IMR-90 (cell line): ENCODE results near the gene EIF2S2. TPM values are rescaled to one million over a fixed set of nuclear protein-coding genes. Genes with fewer than 3 reads are reported as not detected.

Experiments
- ATAC-seq: fragments of 200-7000 bp; cut with Tn5 transposase; 2 replicates; pipeline ENCODE4 v1.9.1; 2020; ENCODE audit warnings: low read depth, mild to moderate bottlenecking, moderate library complexity
- BruUV-seq: library from RNA; stranded (reverse); fragments of 400-500 nt; replicated peaks from 2 replicates; lab custom pipeline; 2021; lab: Mats Ljungman, UMichigan
- CTCF ChIA-PET: fragments of 300-600 bp; formaldehyde crosslinking; extraction: SDS; loops from one replicate; lab custom pipeline; 2021; ENCODE audit warnings: antibody characterized with exemption; lab: Yijun Ruan, JAX
- POLR2A ChIA-PET: fragments of 300-600 bp; sonication (Branson Sonifier 250); formaldehyde crosslinking; loops from one replicate; lab custom pipeline; 2022; ENCODE audit warnings: antibody characterized with exemption; ENCODE audit not compliant: unreplicated experiment; lab: Charles Lee
- DNase-seq: peaks from one replicate; pipeline ENCODE4 v3.0.0; 2013
- H2AFZ ChIP-seq: replicated peaks from 2 replicates; pipeline ENCODE3; 2013; ENCODE audit warnings: low read length, mild to moderate bottlenecking; ENCODE audit not compliant: poor library complexity
- H2AK5ac ChIP-seq: 2 replicates; pipeline ENCODE4 v1.6.1; 2013; ENCODE audit warnings: low read depth, low read length, inconsistent platforms
- H2AK9ac ChIP-seq: replicated peaks from 2 replicates; pipeline ENCODE3; 2013; ENCODE audit warnings: mild to moderate bottlenecking, low read depth, low read length, moderate library complexity; ENCODE audit not compliant: poor library complexity
- H2BK120ac ChIP-seq: 2 replicates; pipeline ENCODE4 v1.6.1; 2013; ENCODE audit warnings: low read depth, low read length, inconsistent platforms
- H2BK15ac ChIP-seq: 3 replicates; pipeline ENCODE4 v1.6.1; 2013; ENCODE audit warnings: low read depth, low read length, inconsistent platforms
- H2BK20ac ChIP-seq: 2 replicates; pipeline ENCODE4 v1.6.1; 2013; ENCODE audit warnings: low read depth, mild to moderate bottlenecking, inconsistent platforms, low read length, moderate library complexity
- H2BK5ac ChIP-seq: 2 replicates; pipeline ENCODE4 v1.6.1; 2013; ENCODE audit warnings: mild to moderate bottlenecking, low read depth, low read length, inconsistent platforms; ENCODE audit not compliant: poor library complexity, severe bottlenecking
- H3K14ac ChIP-seq: replicated peaks from 2 replicates; pipeline ENCODE4 v1.6.1; 2013; ENCODE audit warnings: low read depth, low read length, inconsistent platforms
- H3K18ac ChIP-seq: 2 replicates; pipeline ENCODE4 v1.6.1; 2013; ENCODE audit warnings: low read depth, low read length, control low read depth
- H3K23ac ChIP-seq: 2 replicates; pipeline ENCODE4 v1.6.1; 2013; ENCODE audit warnings: low read depth, low read length, inconsistent platforms
- H3K27ac ChIP-seq: 2 replicates; pipeline ENCODE4 v1.5.1; 2013; ENCODE audit warnings: mild to moderate bottlenecking, control low read depth, low read length; ENCODE audit not compliant: insufficient read depth
- H3K27me3 ChIP-seq: 2 replicates; pipeline ENCODE4 v1.6.1; 2013; ENCODE audit warnings: low read length; ENCODE audit not compliant: control insufficient read depth, insufficient read depth
- H3K36me3 ChIP-seq: 2 replicates; pipeline ENCODE4 v1.6.1; 2013; ENCODE audit warnings: low read length, mixed read lengths; ENCODE audit not compliant: control insufficient read depth, insufficient read depth
- H3K4ac ChIP-seq: 2 replicates; pipeline ENCODE4 v1.6.1; 2013; ENCODE audit warnings: low read depth, low read length, inconsistent platforms
- H3K4me1 ChIP-seq: 2 replicates; pipeline ENCODE4 v1.6.1; 2013; ENCODE audit warnings: low read length, mixed read lengths; ENCODE audit not compliant: control insufficient read depth, insufficient read depth
- H3K4me2 ChIP-seq: 2 replicates; pipeline ENCODE4 v1.6.1; 2013; ENCODE audit warnings: low read depth, mild to moderate bottlenecking, control low read depth, low read length, moderate library complexity
- H3K4me3 ChIP-seq: 2 replicates; pipeline ENCODE4 v1.5.1; 2013; ENCODE audit warnings: low read depth, mild to moderate bottlenecking, control low read depth, low read length, moderate library complexity; ENCODE audit not compliant: insufficient read depth
- H3K56ac ChIP-seq: 2 replicates; pipeline ENCODE4 v1.6.1; 2013; ENCODE audit warnings: low read length, inconsistent platforms; ENCODE audit not compliant: insufficient read depth; ENCODE audit errors: extremely low read depth
- H3K79me1 ChIP-seq, 2 experiments: 2 replicates each; pipeline ENCODE4 v1.6.1; 2013; ENCODE audit warnings: low read length in 2 of 2, inconsistent platforms in 1 of 2, low read depth in 1 of 2
- H3K9ac ChIP-seq: 2 replicates; pipeline ENCODE4 v1.6.1; 2013; ENCODE audit warnings: low read depth, low read length, control low read depth
- H3K9me1 ChIP-seq: 2 replicates; pipeline ENCODE4 v1.6.1; 2013; ENCODE audit warnings: low read length, inconsistent platforms; ENCODE audit not compliant: insufficient read depth
- H3K9me3 ChIP-seq: 2 replicates; pipeline ENCODE4 v1.6.1; 2013; ENCODE audit warnings: low read length; ENCODE audit not compliant: control insufficient read depth, insufficient read depth
- H4K20me1 ChIP-seq: 2 replicates; pipeline ENCODE4 v1.6.1; 2013; ENCODE audit warnings: low read length, inconsistent platforms; ENCODE audit not compliant: insufficient read depth
- H4K5ac ChIP-seq: 2 replicates; pipeline ENCODE4 v1.6.1; 2013; ENCODE audit warnings: mild to moderate bottlenecking, low read depth, low read length, control low read depth
- H4K8ac ChIP-seq, 2 experiments: 2 replicates each; pipeline ENCODE4 v1.6.1; 2013; ENCODE audit warnings: low read depth in 2 of 2, low read length in 2 of 2, control low read depth in 1 of 2, inconsistent platforms in 1 of 2
- H4K91ac ChIP-seq: 2 replicates; pipeline ENCODE4 v1.6.1; 2013; ENCODE audit warnings: low read depth, low read length, inconsistent platforms; ENCODE audit not compliant: insufficient read depth
- BHLHE40 ChIP-seq: fragments of 150-350 bp; IDR thresholded peaks from 2 replicates; pipeline ENCODE4 v1.6.1; 2016; ENCODE audit warnings: mild to moderate bottlenecking, low read depth, low read length
- CEBPB ChIP-seq: IDR thresholded peaks from 2 replicates; pipeline ENCODE4 v1.6.1; 2012; ENCODE audit warnings: low read depth, low read length, improper control_type of control experiment
- CHD1 ChIP-seq: IDR thresholded peaks from 2 replicates; pipeline ENCODE4 v1.6.1; 2012; ENCODE audit warnings: low read depth, low read length, improper control_type of control experiment
- MAZ ChIP-seq: IDR thresholded peaks from 2 replicates; pipeline ENCODE4 v1.6.1; 2012; ENCODE audit warnings: low read depth, mild to moderate bottlenecking, low read length, improper control_type of control experiment, moderate library complexity, borderline replicate concordance
- MXI1 ChIP-seq: IDR thresholded peaks from 2 replicates; pipeline ENCODE4 v1.6.1; 2012; ENCODE audit warnings: low read depth, mild to moderate bottlenecking, low read length, moderate library complexity, borderline replicate concordance
- NFE2L2 ChIP-seq: fragments of 150-350 bp; IDR thresholded peaks from 2 replicates; pipeline ENCODE4 v1.6.1; 2016; ENCODE audit warnings: low read depth, mild to moderate bottlenecking, low read length
- RCOR1 ChIP-seq: IDR thresholded peaks from 2 replicates; pipeline ENCODE4 v1.6.1; 2012; ENCODE audit warnings: mild to moderate bottlenecking, low read length, improper control_type of control experiment; ENCODE audit not compliant: insufficient replicate concordance
- WGBS, 2 experiments: methylation state at CpG; one replicate each; pipeline versions ENCODE4 v1.1.5 to v1.1.7; 2013; ENCODE audit warnings: missing lambda C conversion rate in 2 of 2; ENCODE audit not compliant: insufficient read length in 1 of 2; ENCODE audit errors: extremely low coverage in 2 of 2; 5-methylcytosine and 5-hydroxymethylcytosine counted together
- dilution Hi-C: fragments of 300-500 bp; cut with HindIII; formaldehyde crosslinking; loops from one replicate; pipeline ENCODE4 v1.14.3; 2018; ENCODE audit warnings: low sequenced_read_pairs; ENCODE audit not compliant: unreplicated experiment
- in situ Hi-C: fragments of 300-500 bp; cut with MboI; formaldehyde crosslinking; loops from 3 replicates; pipeline ENCODE4 v1.14.3; 2019; ENCODE audit warnings: low sequenced_read_pairs, inconsistent platforms, mixed read lengths
- intact Hi-C: fragments of 100-400 bp; cut with micrococcal nuclease; formaldehyde crosslinking; loops from 2 replicates; pipeline ENCODE4 v1.10.0; 2022
- polyA plus RNA-seq, 3 experiments: library from polyadenylated mRNA; depleted of rRNA; stranded (reverse); fragments of >200 nt; gene quantifications; 2 replicates each; pipeline ENCODE4 v1.2.3, GENCODE V29; 2012; ENCODE audit warnings: low replicate concordance in 1 of 3
- total RNA-seq: library from RNA; depleted of rRNA; stranded (reverse); fragments of >200 nt; gene quantifications from 2 replicates; pipeline ENCODE4 v1.2.3, GENCODE V29; 2012
- TF ChIP-seq, protein P1 (sequence below): fragments of 150-350 bp; IDR thresholded peaks from 2 replicates; pipeline ENCODE4 v1.6.1; 2017; ENCODE audit warnings: mild to moderate bottlenecking, antibody characterized with exemption, low read length, low read depth

The EIF2S2 gene
- total and polyA plus RNA-seq, 2 of the 4 experiments (the other 2 are of a cell fraction), result 61.7 to 66.9 TPM

DNA sequence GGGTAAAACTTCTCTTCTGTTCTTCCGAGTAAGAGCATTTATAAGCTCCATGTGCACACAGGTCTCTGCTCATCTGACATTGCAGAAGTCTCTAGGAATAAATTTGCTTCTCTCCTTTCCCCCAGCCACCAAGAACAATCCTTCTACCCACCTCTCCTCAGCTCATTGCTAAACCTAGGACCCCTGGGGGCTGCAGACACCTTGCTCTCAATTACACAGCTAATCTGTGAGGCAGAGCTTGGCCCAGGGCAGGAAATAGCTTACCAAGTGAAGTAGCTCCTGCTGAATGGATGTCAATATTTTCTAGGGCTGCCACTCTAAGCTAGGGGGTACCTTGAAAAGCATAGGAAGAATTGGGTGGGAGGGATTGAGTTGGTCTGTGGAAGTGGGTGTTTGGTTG lies 44.0 kb downstream of the EIF2S2 start:
- Histone ChIP-seq H3K9me1 (peaks cover 25% of the 10 kb centered on the region), H4K20me1 (peaks cover 76% of the 10 kb centered on the region), H2BK20ac (no peak overlapping the region), H3K27ac (no peak overlapping the region), H2BK5ac (no peak overlapping the region), H2BK15ac (no peak overlapping the region), H3K27me3 (no peaks in the 10 kb centered on the region), H4K5ac (no peak overlapping the region; the same call in 1 of the 2 replicates), H3K4me1 (peaks cover 16% of the 10 kb centered on the region), H3K9ac (no peak overlapping the region), H2BK120ac (no peak overlapping the region), H3K56ac (no peak overlapping the region), H3K4me3 (no peak overlapping the region), H2AK5ac (no peak overlapping the region), H2AK9ac (no peak overlapping the region), H3K18ac (no peak overlapping the region), H4K8ac (no peak overlapping the region), H3K36me3 (peaks cover 13% of the 10 kb centered on the region), H3K9me3 (no peaks in the 10 kb centered on the region), H3K4ac (no peak overlapping the region), H2AFZ (no peak overlapping the region), H3K23ac (no peak overlapping the region), H3K79me1 (peaks cover 46 to 90% of the 10 kb centered on the region in 2 experiments), H3K4me2 (no peak overlapping the region), H3K14ac (no peak overlapping the region), H4K91ac (no peak overlapping the region)
- in situ Hi-C loops (loop anchor here (5.0 kb wide), 1 partner anchor 211 kb away; no protein-coding TSS in a partner anchor), intact Hi-C loops (loop anchor here (2.0 kb wide), 1 partner anchor 275 kb away; no protein-coding TSS in a partner anchor), dilution Hi-C loops (no loop called here)
- TF ChIP-seq MXI1 (no peak), BHLHE40 (no peak), MAZ (no peak), RCOR1 (no peak), CEBPB (no peak), NFE2L2 (no peak), CHD1 (no peak)
- TF ChIP-seq, protein P1, sequence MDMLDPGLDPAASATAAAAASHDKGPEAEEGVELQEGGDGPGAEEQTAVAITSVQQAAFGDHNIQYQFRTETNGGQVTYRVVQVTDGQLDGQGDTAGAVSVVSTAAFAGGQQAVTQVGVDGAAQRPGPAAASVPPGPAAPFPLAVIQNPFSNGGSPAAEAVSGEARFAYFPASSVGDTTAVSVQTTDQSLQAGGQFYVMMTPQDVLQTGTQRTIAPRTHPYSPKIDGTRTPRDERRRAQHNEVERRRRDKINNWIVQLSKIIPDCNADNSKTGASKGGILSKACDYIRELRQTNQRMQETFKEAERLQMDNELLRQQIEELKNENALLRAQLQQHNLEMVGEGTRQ, result no peak
- ATAC-seq (no peak), DNase-seq (no peak)
- ChIA-PET CTCF (interaction anchor here (0.6 to 1.5 kb wide), 3 partner anchors 24 to 204 kb away, joined by 3 to 4 read pairs (median 4); no protein-coding TSS in a partner anchor), POLR2A (no interaction called here)
- 100% methylated on average over 1 of the region's 1 CpG; no CpG with 5 or more reads in 1 of the 2 experiments for WGBS, 2 experiments
- BruUV-seq, result no TSS peak
